Stimulated activated naive CD8-positive, alpha-beta T cell treated with anti-CD3 and anti-CD28 coated beads, Interleukin-15, Interleukin-2, amounts not matched to agents 100 ng/mL and 50 ng/mL, for 24 hours (primary cell): ENCODE results near the gene CLASRP.
"Not testable (repeated sequence)": the region's sequence is repeated elsewhere in the genome, so short reads cannot be mapped to it uniquely, and the experiment has no call there.

Experiments
- H3K27ac Mint-ChIP-seq: one replicate; pipeline ENCODE4 v1.8.0; 2021; ENCODE audit warnings: mild to moderate bottlenecking, mixed read lengths
- H3K27me3 Mint-ChIP-seq: one replicate; pipeline ENCODE4 v1.8.0; 2021; ENCODE audit warnings: mixed read lengths
- H3K36me3 Mint-ChIP-seq: one replicate; pipeline ENCODE4 v1.8.0; 2021; ENCODE audit warnings: low read depth, mixed read lengths
- H3K4me1 Mint-ChIP-seq: one replicate; pipeline ENCODE4 v1.8.0; 2021; ENCODE audit warnings: low read depth, mixed read lengths
- H3K4me3 Mint-ChIP-seq: one replicate; pipeline ENCODE4 v1.8.0; 2021; ENCODE audit warnings: mild to moderate bottlenecking, mixed read lengths
- H3K9me3 Mint-ChIP-seq: one replicate; pipeline ENCODE4 v1.8.0; 2021; ENCODE audit warnings: mixed read lengths

The CLASRP gene

GRCh38 chr19:45096700-45097099 lies 57.9 kb downstream of the CLASRP start:
- H3K9me3 Mint-ChIP-seq = no peaks in the 10 kb centered on the region
- peaks cover 30% of the 10 kb centered on the region for H3K36me3 Mint-ChIP-seq
- H3K4me3 Mint-ChIP-seq = no peak overlapping the region
- H3K27me3 Mint-ChIP-seq = no peaks in the 10 kb centered on the region
- peaks cover 77% of the 10 kb centered on the region for H3K4me1 Mint-ChIP-seq
- peak overlapping the region; percentile 80 for H3K27ac Mint-ChIP-seq

- Mint-ChIP-seq H3K4me1 (peaks cover 75% of the 10 kb centered on the region), H3K4me3 (no peak overlapping the region), H3K27me3 (no peaks in the 10 kb centered on the region), H3K27ac (peak overlapping the region; percentile 75), H3K9me3 (no peaks in the 10 kb centered on the region), H3K36me3 (peaks cover 26% of the 10 kb centered on the region)
Observed at GRCh38 chr19:45097450-45097775, 58.6 kb downstream of the CLASRP start.

- peaks cover 75% of the 10 kb centered on the region for H3K4me1 Mint-ChIP-seq
- no peaks in the 10 kb centered on the region for H3K9me3 Mint-ChIP-seq
- H3K36me3 Mint-ChIP-seq = peaks cover 26% of the 10 kb centered on the region
- no peak overlapping the region for H3K4me3 Mint-ChIP-seq
- H3K27me3 Mint-ChIP-seq = no peaks in the 10 kb centered on the region
- H3K27ac Mint-ChIP-seq = peak overlapping the region; percentile 75
Observed at GRCh38 chr19:45097776-45098520, 59.1 kb downstream of the CLASRP start.

GRCh38 chr19:45098521-45099466 lies 59.9 kb downstream of the CLASRP start:
- Mint-ChIP-seq H3K4me3 (no peak overlapping the region), H3K9me3 (no peaks in the 10 kb centered on the region), H3K27me3 (no peaks in the 10 kb centered on the region), H3K4me1 (peaks cover 78% of the 10 kb centered on the region), H3K27ac (no peak overlapping the region), H3K36me3 (peaks cover 22% of the 10 kb centered on the region)

GRCh38 chr19:45099467-45100191 lies 60.8 kb downstream of the CLASRP start:
- H3K36me3 Mint-ChIP-seq = peaks cover 15% of the 10 kb centered on the region
- no peak overlapping the region for H3K27ac Mint-ChIP-seq
- H3K4me1 Mint-ChIP-seq = peaks cover 78% of the 10 kb centered on the region
- H3K9me3 Mint-ChIP-seq = no peaks in the 10 kb centered on the region
- H3K27me3 Mint-ChIP-seq = no peaks in the 10 kb centered on the region
- H3K4me3 Mint-ChIP-seq = no peak overlapping the region

GRCh38 chr19:45100201-45100600 lies 61.4 kb downstream of the CLASRP start:
- H3K27ac Mint-ChIP-seq = no peak overlapping the region
- no peaks in the 10 kb centered on the region for H3K27me3 Mint-ChIP-seq
- H3K4me3 Mint-ChIP-seq = no peak overlapping the region
- peaks cover 12% of the 10 kb centered on the region for H3K36me3 Mint-ChIP-seq
- H3K9me3 Mint-ChIP-seq = no peaks in the 10 kb centered on the region
- peaks cover 80% of the 10 kb centered on the region for H3K4me1 Mint-ChIP-seq

- H3K4me1 Mint-ChIP-seq = peaks cover 79% of the 10 kb centered on the region
- H3K36me3 Mint-ChIP-seq = peaks cover 11% of the 10 kb centered on the region
- no peaks in the 10 kb centered on the region for H3K27me3 Mint-ChIP-seq
- no peak overlapping the region for H3K4me3 Mint-ChIP-seq
- no peak overlapping the region for H3K27ac Mint-ChIP-seq
- no peaks in the 10 kb centered on the region for H3K9me3 Mint-ChIP-seq
Observed at GRCh38 chr19:45100846-45101252, 62.0 kb downstream of the CLASRP start.

- Mint-ChIP-seq H3K9me3 (no peaks in the 10 kb centered on the region), H3K4me3 (no peak overlapping the region), H3K36me3 (peaks cover 1% of the 10 kb centered on the region), H3K27me3 (no peaks in the 10 kb centered on the region), H3K4me1 (peaks cover 69% of the 10 kb centered on the region), H3K27ac (no peak overlapping the region)
Observed at GRCh38 chr19:45101806-45102205, 63.0 kb downstream of the CLASRP start.

- H3K4me3 Mint-ChIP-seq = no peak overlapping the region
- H3K9me3 Mint-ChIP-seq = no peaks in the 10 kb centered on the region
- H3K27me3 Mint-ChIP-seq = no peaks in the 10 kb centered on the region
- H3K27ac Mint-ChIP-seq = no peak overlapping the region
- H3K36me3 Mint-ChIP-seq = no peaks in the 10 kb centered on the region
- peaks cover 63% of the 10 kb centered on the region for H3K4me1 Mint-ChIP-seq
Observed at GRCh38 chr19:45102481-45102880, 63.6 kb downstream of the CLASRP start.

GRCh38 chr19:45103156-45103507 lies 64.3 kb downstream of the CLASRP start:
- Mint-ChIP-seq H3K9me3 (no peaks in the 10 kb centered on the region), H3K4me1 (peaks cover 60% of the 10 kb centered on the region), H3K4me3 (no peak overlapping the region), H3K27me3 (no peaks in the 10 kb centered on the region), H3K36me3 (no peaks in the 10 kb centered on the region), H3K27ac (peak overlapping the region; percentile 58)

- no peak overlapping the region for H3K4me3 Mint-ChIP-seq
- no peaks in the 10 kb centered on the region for H3K9me3 Mint-ChIP-seq
- H3K27ac Mint-ChIP-seq = peak overlapping the region; percentile 9
- H3K36me3 Mint-ChIP-seq = no peaks in the 10 kb centered on the region
- H3K27me3 Mint-ChIP-seq = no peaks in the 10 kb centered on the region
- peaks cover 54% of the 10 kb centered on the region for H3K4me1 Mint-ChIP-seq
Observed at GRCh38 chr19:45103508-45104319, 64.9 kb downstream of the CLASRP start.

GRCh38 chr19:45104658-45105349 lies 66.0 kb downstream of the CLASRP start:
- Mint-ChIP-seq H3K4me3 (no peak overlapping the region), H3K9me3 (no peaks in the 10 kb centered on the region), H3K27me3 (no peaks in the 10 kb centered on the region), H3K4me1 (peaks cover 51% of the 10 kb centered on the region), H3K27ac (peak overlapping the region; percentile 36), H3K36me3 (no peaks in the 10 kb centered on the region)

GRCh38 chr19:45106363-45106762 lies 67.5 kb downstream of the CLASRP start:
- not testable (repeated sequence) for H3K27me3 Mint-ChIP-seq, H3K9me3 Mint-ChIP-seq, H3K27ac Mint-ChIP-seq, H3K36me3 Mint-ChIP-seq, H3K4me3 Mint-ChIP-seq
- H3K4me1 Mint-ChIP-seq = peaks cover 57% of the 10 kb centered on the region

- Mint-ChIP-seq H3K27me3 (no peaks in the 10 kb centered on the region), H3K27ac (no peak overlapping the region), H3K36me3 (no peaks in the 10 kb centered on the region), H3K4me1 (peaks cover 58% of the 10 kb centered on the region), H3K9me3 (no peaks in the 10 kb centered on the region), H3K4me3 (no peak overlapping the region)
Observed at GRCh38 chr19:45107621-45108150, 68.8 kb downstream of the CLASRP start.
